GM04504 (cell line): ENCODE measurements around the gene FAM90A1.
A peak's percentile ranks its signal among the peaks of the same experiment; 100 is the strongest.
"Not testable (repeated sequence)": the region's sequence is repeated elsewhere in the genome, so short reads cannot be mapped to it uniquely, and the experiment has no call there.

ENCODE experiments used
- DNase-seq: peaks from one replicate; pipeline ENCODE4 v3.0.0-alpha.2; 2012; ENCODE audit warnings: low read depth

The FAM90A1 gene

GRCh38 chr12:8233935-8234495 is 6.6 kb upstream of the FAM90A1 start:
- not testable (repeated sequence) for DNase-seq

GRCh38 chr12:8233300-8233855 is 6.0 kb upstream of the FAM90A1 start:
- not testable (repeated sequence) for DNase-seq

- DNase-seq = peak; percentile 97
Measured at GRCh38 chr12:8231666-8232608, 4.5 kb upstream of the FAM90A1 start.

GRCh38 chr12:8231049-8231448 is 3.6 kb upstream of the FAM90A1 start:
- not testable (repeated sequence) for DNase-seq

GRCh38 chr12:8229486-8229885 is 2.1 kb upstream of the FAM90A1 start:
- not testable (repeated sequence) for DNase-seq

- DNase-seq = not testable (repeated sequence)
Measured at GRCh38 chr12:8228607-8229006, 1.2 kb upstream of the FAM90A1 start.

GRCh38 chr12:8227732-8228077 is 287 bp upstream of the FAM90A1 start:
- DNase-seq = not testable (repeated sequence)

GRCh38 chr12:8226355-8226754 is 1.1 kb downstream of the FAM90A1 start:
- no peak for DNase-seq

- DNase-seq = not testable (repeated sequence)
Measured at GRCh38 chr12:8224782-8225181, 2.6 kb downstream of the FAM90A1 start.

- DNase-seq = not testable (repeated sequence)
Measured at GRCh38 chr12:8223646-8224045, 3.8 kb downstream of the FAM90A1 start.

GRCh38 chr12:8222303-8222702 is 5.1 kb downstream of the FAM90A1 start:
- not testable (repeated sequence) for DNase-seq

- not testable (repeated sequence) for DNase-seq
Measured at GRCh38 chr12:8221844-8222243, 5.6 kb downstream of the FAM90A1 start.

GRCh38 chr12:8221375-8221774 is 6.0 kb downstream of the FAM90A1 start:
- not testable (repeated sequence) for DNase-seq

- DNase-seq = not testable (repeated sequence)
Measured at GRCh38 chr12:8218711-8219382, 8.6 kb downstream of the FAM90A1 start.

GRCh38 chr12:8197685-8198308 is 29.6 kb downstream of the FAM90A1 start:
- peak; percentile 58 for DNase-seq

- not testable (repeated sequence) for DNase-seq
Measured at GRCh38 chr12:8188088-8188487, 39.3 kb downstream of the FAM90A1 start.

GRCh38 chr12:8184206-8184605 is 43.2 kb downstream of the FAM90A1 start:
- DNase-seq = not testable (repeated sequence)

GRCh38 chr12:8183346-8183745 is 44.1 kb downstream of the FAM90A1 start:
- not testable (repeated sequence) for DNase-seq

GRCh38 chr12:8182923-8183322 is 44.5 kb downstream of the FAM90A1 start:
- not testable (repeated sequence) for DNase-seq

GRCh38 chr12:8181271-8181670 is 46.1 kb downstream of the FAM90A1 start:
- DNase-seq = not testable (repeated sequence)

- DNase-seq = peak; percentile 24
Measured at GRCh38 chr12:8179989-8180585, 47.3 kb downstream of the FAM90A1 start.
